Activated naive CD4-positive, alpha-beta T cell treated with anti-CD3 and anti-CD28 coated beads for 36 hours (primary cell): Measurements from ENCODE around the gene FGF16. TPM values are rescaled to one million over a fixed set of nuclear protein-coding genes. Genes with fewer than 3 reads are reported as not detected.
"Not testable (repeated sequence)": the region's sequence is repeated elsewhere in the genome, so short reads cannot be mapped to it uniquely, and the experiment has no call there.

Source experiments
- CTCF ChIA-PET: fragments of 350-600 bp; sonication (Branson Sonifier 250); formaldehyde crosslinking; loops from one replicate; lab custom pipeline; 2021; ENCODE audit warnings: antibody characterized with exemption; lab: Charles Lee
- DNase-seq: peaks from one replicate; pipeline ENCODE4 v3.0.0-alpha.2; 2020
- H3K27ac Mint-ChIP-seq: one replicate; pipeline ENCODE4 v1.8.0; 2021; ENCODE audit warnings: mild to moderate bottlenecking, mixed read lengths
- H3K27me3 Mint-ChIP-seq: one replicate; pipeline ENCODE4 v1.8.0; 2021; ENCODE audit warnings: low read depth, mixed read lengths
- H3K36me3 Mint-ChIP-seq: one replicate; pipeline ENCODE4 v1.8.0; 2021; ENCODE audit warnings: low read depth, mixed read lengths
- H3K4me1 Mint-ChIP-seq: one replicate; pipeline ENCODE4 v1.8.0; 2021; ENCODE audit warnings: low read depth, mixed read lengths
- H3K4me3 Mint-ChIP-seq: one replicate; pipeline ENCODE4 v1.8.0; 2021; ENCODE audit warnings: mild to moderate bottlenecking, moderate library complexity, mixed read lengths
- H3K9me3 Mint-ChIP-seq: one replicate; pipeline ENCODE4 v1.8.0; 2021; ENCODE audit warnings: mixed read lengths
- intact Hi-C: fragments of 100-400 bp; cut with micrococcal nuclease; formaldehyde crosslinking; loops from one replicate; pipeline ENCODE4 v1.15.1; 2023
- total RNA-seq, 2 experiments: library from RNA; stranded (reverse); gene quantifications; one replicate each; pipeline ENCODE4 v1.2.3, GENCODE V29; 2021

Gene FGF16
- total RNA-seq = under 1 TPM in 1 of 2 experiments, not detected in 1; 0.12 TPM

DNA sequence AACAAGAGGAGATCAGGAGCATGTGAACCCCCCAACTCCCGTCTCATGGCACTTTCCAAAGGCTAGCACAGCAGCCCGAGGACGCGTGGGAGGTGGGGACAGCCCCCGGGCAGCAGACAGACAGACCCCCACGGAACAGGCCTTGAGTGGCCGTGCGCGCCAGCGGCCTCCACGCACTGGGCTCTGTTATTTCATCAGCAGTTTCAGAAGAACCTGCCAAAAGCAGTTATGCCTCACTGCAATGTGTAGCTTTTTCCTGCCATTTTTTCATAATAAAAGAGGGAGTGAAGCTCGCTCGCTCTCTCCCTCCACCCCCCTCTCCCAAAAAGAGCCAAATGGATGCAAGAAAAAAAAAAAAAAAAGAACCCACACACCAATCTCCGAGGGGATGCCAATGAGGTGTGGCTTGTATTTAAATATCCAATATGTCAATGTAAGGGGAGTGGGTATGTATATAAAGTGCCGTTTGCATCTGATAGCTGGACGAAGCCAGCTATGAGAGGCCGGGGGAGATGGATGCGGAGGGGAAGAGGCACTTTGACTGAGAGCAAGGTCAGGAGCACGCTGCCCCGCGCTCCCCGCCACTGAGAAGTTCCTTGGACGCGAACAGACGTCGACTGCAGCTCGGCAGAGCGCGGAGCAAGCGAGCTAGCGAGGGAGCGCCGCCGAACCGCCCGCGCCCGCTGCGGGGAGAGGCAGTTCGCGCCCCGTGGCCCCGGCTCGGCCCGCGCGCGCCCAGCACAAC, at the start of gene FGF16:
Gene FGF16 (plus strand): TSS at position 482 of the 745 bp plus-strand sequence. CDS start 286 bp downstream, outside the sequence.
- Mint-ChIP-seq H3K36me3 (no peaks in the 10 kb centered on the region), H3K27me3 (peaks cover 14% of the 10 kb centered on the region), H3K4me1 (peaks cover 3% of the 10 kb centered on the region), H3K27ac (no peak within 1 kb of the TSS), H3K9me3 (no peaks in the 10 kb centered on the region), H3K4me3 (peak within 1 kb of the TSS; percentile 72)
- DNase-seq = peak; percentile 8
- intact Hi-C loops = loop anchor here (2.0 to 10.0 kb wide), 4 partner anchors 148 to 578 kb away; partner anchors contain the start of genes ATRX and MAGT1
- CTCF ChIA-PET = interaction anchor here (0.7 to 1.6 kb wide), 3 partner anchors 10 to 452 kb away, joined by 3 to 4 read pairs (median 3); partner anchors contain the start of gene COX7B

DNA sequence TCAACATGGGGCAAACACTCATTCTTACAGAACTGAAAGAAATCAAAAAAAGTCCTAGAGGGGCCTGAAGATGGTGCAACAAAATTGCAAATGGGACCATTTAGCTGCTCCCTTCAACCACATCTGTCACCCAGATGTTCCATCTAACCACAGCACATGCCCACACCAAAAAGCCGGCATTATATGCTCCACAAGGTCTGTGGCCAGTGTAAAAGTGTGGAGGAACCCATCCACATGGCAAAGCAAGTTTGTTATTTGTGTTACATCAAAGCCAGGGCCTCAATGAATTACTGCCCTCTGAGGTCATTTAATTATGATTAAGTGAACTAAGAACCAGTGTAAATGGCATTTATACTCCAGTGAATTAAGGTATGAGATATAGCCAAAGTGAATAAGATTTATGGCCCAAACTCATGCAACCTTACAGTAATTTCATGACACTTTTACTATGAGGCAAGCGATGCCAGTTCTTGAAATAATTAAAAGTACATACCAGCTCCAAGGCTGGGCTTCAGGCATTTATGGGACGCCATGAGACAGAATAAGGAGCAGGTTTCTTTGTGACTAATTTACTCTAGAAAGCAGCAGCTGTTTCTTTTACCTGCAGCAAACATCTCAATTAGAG, 48.7 kb upstream of the FGF16 start:
- CTCF ChIA-PET = no interaction called here
- intact Hi-C loops = no loop called here

DNA sequence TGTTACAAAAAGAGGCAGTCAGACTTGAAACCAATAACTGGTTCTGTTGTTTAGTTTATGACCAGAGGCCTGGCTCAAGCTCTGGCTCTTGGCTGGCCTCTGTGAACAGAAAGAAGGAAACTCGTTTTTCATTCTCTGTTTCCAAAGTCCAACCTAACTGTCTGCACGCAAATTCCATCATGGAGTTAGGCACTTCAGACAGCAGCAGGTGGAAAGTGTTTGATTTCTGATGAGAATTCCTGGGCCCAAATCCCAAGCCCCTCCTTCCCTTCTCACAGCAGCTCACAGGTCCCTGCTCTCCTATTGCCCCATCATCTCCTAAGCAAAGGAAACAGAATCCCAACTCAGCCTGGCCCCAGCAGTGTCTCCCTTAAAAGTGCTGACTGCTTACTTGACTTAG, 42.8 kb upstream of the FGF16 start:
- peaks cover 2% of the 10 kb centered on the region for H3K9me3 Mint-ChIP-seq

More for the DNA sequence above, 48.7 kb upstream of the FGF16 start:
- DNase-seq = no peak
- H3K9me3 Mint-ChIP-seq = no peaks in the 10 kb centered on the region
- H3K36me3 Mint-ChIP-seq = no peaks in the 10 kb centered on the region
- H3K27ac Mint-ChIP-seq = no peak overlapping the region
- no peaks in the 10 kb centered on the region for H3K4me1 Mint-ChIP-seq
- no peak overlapping the region for H3K4me3 Mint-ChIP-seq
- no peaks in the 10 kb centered on the region for H3K27me3 Mint-ChIP-seq

DNA sequence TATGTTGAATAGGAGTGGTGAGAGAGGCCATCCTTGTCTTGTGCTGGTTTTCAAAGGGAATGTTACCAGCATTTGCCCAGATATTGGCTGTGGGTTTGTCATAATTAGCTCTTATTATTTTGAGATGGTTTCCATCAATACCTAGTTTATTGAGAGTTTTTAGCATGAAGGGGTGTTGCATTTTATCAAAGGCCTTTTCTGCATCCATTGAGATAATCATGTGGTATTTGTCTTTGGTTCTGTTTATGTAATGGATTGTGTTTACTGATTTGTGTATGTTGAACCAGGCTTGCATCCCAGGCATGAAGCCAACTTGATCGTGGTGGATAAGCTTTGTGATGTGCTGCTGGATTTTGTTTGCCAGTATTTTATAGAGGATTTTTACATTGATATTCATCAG, 39.4 kb upstream of the FGF16 start:
- H3K27ac Mint-ChIP-seq, H3K27me3 Mint-ChIP-seq, CTCF ChIA-PET, DNase-seq, H3K9me3 Mint-ChIP-seq, H3K36me3 Mint-ChIP-seq, intact Hi-C loops, H3K4me3 Mint-ChIP-seq, H3K4me1 Mint-ChIP-seq: not testable (repeated sequence)

More for the DNA sequence above, 42.8 kb upstream of the FGF16 start:
- CTCF ChIA-PET = no interaction called here
- no peak for DNase-seq
- intact Hi-C loops = no loop called here
- H3K36me3 Mint-ChIP-seq = no peaks in the 10 kb centered on the region
- no peak overlapping the region for H3K27ac Mint-ChIP-seq
- no peaks in the 10 kb centered on the region for H3K4me1 Mint-ChIP-seq
- no peaks in the 10 kb centered on the region for H3K27me3 Mint-ChIP-seq
- H3K4me3 Mint-ChIP-seq = no peak overlapping the region

DNA sequence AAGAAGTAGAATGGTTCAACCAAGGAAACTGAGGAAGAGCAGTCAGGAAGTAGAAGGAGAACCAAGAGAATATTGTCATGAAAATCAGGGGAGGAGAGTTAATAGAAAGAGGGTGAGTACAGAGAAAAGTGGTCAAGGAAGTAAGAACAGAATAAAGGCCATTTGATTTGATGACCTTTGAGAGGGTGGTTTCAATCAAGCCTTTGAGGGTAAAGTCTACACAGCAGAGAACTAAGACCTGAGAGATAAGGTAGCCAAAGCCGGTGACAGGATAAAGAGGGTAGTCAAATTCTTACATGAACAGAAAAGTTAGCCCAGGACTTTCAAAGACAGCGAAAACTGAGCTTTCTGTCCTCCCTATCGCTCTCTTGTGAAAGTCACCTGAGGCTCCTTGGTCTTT, 34.6 kb upstream of the FGF16 start:
- no peak for DNase-seq
- H3K9me3 Mint-ChIP-seq = peaks cover 4% of the 10 kb centered on the region
- peaks cover 6% of the 10 kb centered on the region for H3K27me3 Mint-ChIP-seq
- H3K4me3 Mint-ChIP-seq = no peak overlapping the region
- no peak overlapping the region for H3K27ac Mint-ChIP-seq
- CTCF ChIA-PET = no interaction called here
- H3K4me1 Mint-ChIP-seq = no peaks in the 10 kb centered on the region
- no peaks in the 10 kb centered on the region for H3K36me3 Mint-ChIP-seq
- intact Hi-C loops = no loop called here

DNA sequence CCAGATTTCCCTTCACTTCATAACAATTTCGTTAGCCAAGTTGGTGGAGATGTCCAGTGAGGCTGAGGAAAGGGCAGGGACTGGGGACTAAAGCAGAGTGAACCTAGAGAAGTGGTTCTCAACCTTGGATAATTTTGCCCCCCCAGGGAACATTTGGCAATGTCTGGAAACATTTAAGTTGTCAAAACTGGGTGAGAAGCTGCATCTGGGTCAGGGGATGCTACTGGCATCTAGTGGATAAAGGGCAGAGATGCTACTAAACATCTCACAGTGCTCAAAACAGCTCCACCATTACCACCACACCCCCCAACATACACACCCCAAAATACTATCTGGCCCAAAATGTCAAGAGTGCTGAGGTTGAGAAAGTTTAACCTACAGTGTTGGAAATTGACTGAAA, 32.0 kb upstream of the FGF16 start:
- no peak for DNase-seq
- Mint-ChIP-seq H3K27me3 (peaks cover 6% of the 10 kb centered on the region), H3K27ac (no peak overlapping the region), H3K4me3 (no peak overlapping the region), H3K4me1 (no peaks in the 10 kb centered on the region), H3K36me3 (no peaks in the 10 kb centered on the region), H3K9me3 (peaks cover 1% of the 10 kb centered on the region)
- intact Hi-C loops = no loop called here
- CTCF ChIA-PET = no interaction called here

DNA sequence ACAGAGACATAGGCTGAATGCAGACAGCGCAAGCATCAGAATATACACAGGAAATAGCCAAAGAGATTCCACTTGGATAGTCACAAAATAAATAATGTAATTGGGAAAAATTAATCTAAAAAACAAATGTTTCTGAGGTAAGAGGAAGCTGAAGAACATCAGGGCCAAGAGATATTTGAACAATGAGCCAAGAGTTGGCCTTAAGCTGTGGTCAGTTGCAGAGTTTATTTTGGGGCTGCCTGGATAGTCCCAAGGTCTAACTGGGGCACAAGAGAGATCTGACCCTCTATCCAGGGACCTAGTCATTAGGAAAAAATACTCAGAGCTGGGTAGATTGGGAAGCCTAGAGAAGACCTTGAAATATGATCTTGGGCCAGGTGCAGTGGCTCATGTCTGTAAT, 31.3 kb upstream of the FGF16 start:
- H3K27ac Mint-ChIP-seq = no peak overlapping the region
- intact Hi-C loops = no loop called here
- no peaks in the 10 kb centered on the region for H3K9me3 Mint-ChIP-seq
- CTCF ChIA-PET = no interaction called here
- H3K4me1 Mint-ChIP-seq = no peaks in the 10 kb centered on the region
- H3K36me3 Mint-ChIP-seq = no peaks in the 10 kb centered on the region
- H3K4me3 Mint-ChIP-seq = no peak overlapping the region
- no peak for DNase-seq
- peaks cover 6% of the 10 kb centered on the region for H3K27me3 Mint-ChIP-seq

DNA sequence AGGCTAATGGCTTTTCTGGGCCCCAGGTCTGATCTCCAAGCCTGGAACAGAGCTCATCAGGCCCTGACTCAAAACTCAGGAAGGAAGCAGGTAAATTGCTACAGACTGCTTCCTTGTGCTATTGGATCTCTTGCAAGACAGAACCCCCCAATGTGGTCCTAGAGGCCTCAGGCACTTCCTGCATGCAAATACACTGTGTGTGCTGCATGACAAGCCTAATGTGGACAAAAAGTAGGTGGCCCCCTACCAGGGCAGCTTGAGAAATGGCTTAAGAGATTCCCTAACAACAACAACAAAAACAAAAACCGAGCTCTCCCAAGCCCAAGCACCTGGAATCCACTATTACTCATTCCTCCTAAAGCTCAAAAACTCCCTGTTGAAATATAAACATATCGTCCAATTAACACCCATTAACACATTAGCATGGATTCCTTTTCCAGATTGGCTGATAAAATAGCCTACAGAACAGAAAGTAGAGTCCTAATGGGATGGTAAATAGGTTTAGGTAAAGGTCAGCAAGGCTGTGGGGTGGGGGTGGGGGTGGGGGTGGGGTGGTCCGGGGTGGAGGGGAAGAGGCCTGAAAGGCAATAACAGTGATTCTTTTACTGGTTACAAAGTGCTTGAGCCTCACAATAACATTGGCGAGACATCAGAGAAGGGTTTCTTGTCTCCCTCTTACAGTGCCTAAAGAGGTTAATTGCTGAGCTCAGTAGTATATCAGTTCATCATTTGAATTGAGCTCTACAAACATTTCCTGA, 24.1 kb upstream of the FGF16 start:
- Mint-ChIP-seq H3K4me1 (no peaks in the 10 kb centered on the region), H3K27ac (no peak overlapping the region), H3K4me3 (no peak overlapping the region), H3K9me3 (no peaks in the 10 kb centered on the region), H3K27me3 (no peaks in the 10 kb centered on the region), H3K36me3 (no peaks in the 10 kb centered on the region)
- CTCF ChIA-PET = interaction anchor here (0.5 kb wide), 1 partner anchor 815 kb away, joined by 3 read pairs; no protein-coding TSS in a partner anchor
- DNase-seq = no peak
- intact Hi-C loops = no loop called here

DNA sequence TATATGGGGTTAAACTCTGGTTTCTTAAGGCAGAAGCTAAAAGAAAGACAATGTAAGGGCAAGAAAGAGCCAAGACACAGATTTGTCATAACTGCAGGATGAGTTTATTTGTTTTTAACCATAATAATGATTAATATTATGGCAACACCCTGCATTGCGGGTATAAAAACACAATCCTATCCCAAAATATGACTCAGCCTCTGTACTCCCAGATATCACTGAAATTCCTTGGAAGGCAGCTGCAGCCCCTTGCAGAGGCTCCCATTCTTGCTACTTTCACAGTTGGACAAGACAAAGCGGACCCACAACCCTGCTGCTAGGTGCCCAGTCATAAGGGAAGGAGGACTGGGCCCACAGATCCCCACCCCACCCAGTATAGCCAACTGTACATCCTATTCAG, 20.4 kb upstream of the FGF16 start:
- Mint-ChIP-seq H3K4me1 (no peaks in the 10 kb centered on the region), H3K9me3 (no peaks in the 10 kb centered on the region), H3K4me3 (no peak overlapping the region), H3K36me3 (no peaks in the 10 kb centered on the region), H3K27me3 (no peaks in the 10 kb centered on the region), H3K27ac (no peak overlapping the region)
- CTCF ChIA-PET = no interaction called here
- no peak for DNase-seq
- intact Hi-C loops = no loop called here

DNA sequence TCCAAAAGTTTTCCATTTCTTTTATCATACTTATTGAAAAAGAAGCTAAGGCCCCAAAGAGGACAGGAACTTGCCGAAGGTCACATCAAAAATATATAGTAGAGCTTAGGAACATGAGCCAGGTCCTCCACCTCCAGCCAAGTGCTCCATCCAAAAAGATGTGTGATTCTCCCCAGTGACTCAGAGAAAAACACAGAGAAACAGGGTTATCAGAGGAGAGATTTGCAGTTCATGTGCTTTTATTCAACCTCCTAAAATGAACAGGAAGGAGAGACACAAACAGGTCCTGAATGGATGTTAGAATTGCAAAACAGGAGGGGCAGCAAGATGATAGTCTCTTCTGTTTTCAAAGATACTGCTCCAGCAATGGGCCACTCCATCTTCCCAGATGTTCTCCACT, 19.6 kb upstream of the FGF16 start:
- no peak overlapping the region for H3K4me3 Mint-ChIP-seq
- no peak overlapping the region for H3K27ac Mint-ChIP-seq
- no peaks in the 10 kb centered on the region for H3K27me3 Mint-ChIP-seq
- H3K4me1 Mint-ChIP-seq = no peaks in the 10 kb centered on the region
- CTCF ChIA-PET = no interaction called here
- intact Hi-C loops = no loop called here
- no peak for DNase-seq
- H3K36me3 Mint-ChIP-seq = no peaks in the 10 kb centered on the region
- no peaks in the 10 kb centered on the region for H3K9me3 Mint-ChIP-seq

DNA sequence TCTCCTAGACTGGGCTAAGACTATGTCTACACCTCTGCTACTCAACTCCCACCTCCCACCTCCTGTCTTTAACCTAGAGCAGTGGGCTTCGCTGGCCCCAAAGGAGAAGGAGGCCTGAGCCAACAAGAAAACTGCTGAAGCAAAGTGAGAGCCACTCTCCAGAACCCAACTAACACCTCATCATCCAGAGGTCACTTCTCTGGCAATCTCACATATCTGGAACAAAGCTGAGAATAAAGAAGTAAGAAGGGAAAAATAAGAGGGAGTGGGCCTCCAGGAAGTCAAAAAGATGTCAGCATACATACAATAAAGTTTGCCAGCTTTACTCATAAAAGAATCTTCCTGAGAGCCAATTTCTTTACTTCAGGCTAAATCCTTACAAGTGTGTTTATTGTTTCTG, 18.6 kb upstream of the FGF16 start:
- CTCF ChIA-PET = interaction anchor here (0.6 kb wide), 1 partner anchor 772 kb away, joined by 4 read pairs; no protein-coding TSS in a partner anchor
- Mint-ChIP-seq H3K27ac (no peak overlapping the region), H3K4me1 (no peaks in the 10 kb centered on the region), H3K9me3 (no peaks in the 10 kb centered on the region), H3K36me3 (no peaks in the 10 kb centered on the region), H3K4me3 (no peak overlapping the region), H3K27me3 (no peaks in the 10 kb centered on the region)
- intact Hi-C loops = no loop called here
- no peak for DNase-seq

DNA sequence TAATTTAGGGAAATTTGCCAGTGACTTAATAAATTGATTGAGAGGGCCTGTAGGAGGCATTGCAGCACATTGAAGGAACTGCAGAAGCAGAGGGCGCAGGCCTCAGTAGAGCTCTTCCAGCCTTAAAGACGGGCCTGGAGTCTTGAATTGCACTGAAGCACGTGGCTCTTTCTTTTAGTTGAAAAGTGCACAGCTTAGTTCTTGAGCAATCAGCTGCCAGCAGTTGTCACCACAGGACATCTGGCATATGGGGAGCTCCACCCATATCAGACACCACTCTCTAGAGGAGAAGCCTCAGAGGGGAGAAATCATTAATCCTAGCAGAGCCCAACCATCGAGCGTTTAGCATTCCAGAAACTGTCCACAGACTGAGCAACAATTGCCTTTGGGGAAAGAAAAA, 16.0 kb upstream of the FGF16 start:
- CTCF ChIA-PET = no interaction called here
- no peaks in the 10 kb centered on the region for H3K27me3 Mint-ChIP-seq
- no peak overlapping the region for H3K4me3 Mint-ChIP-seq
- DNase-seq = no peak
- no peaks in the 10 kb centered on the region for H3K4me1 Mint-ChIP-seq
- intact Hi-C loops = no loop called here
- no peaks in the 10 kb centered on the region for H3K9me3 Mint-ChIP-seq
- no peaks in the 10 kb centered on the region for H3K36me3 Mint-ChIP-seq
- no peak overlapping the region for H3K27ac Mint-ChIP-seq
